ENCODE measurements around the gene MEF2C.
"Not testable (repeated sequence)": the region's sequence is repeated elsewhere in the genome, so short reads cannot be mapped to it uniquely, and the experiment has no call there.

Gene MEF2C

GRCh38 chr5:88813244-88813643 lies 69.7 kb downstream of the MEF2C start:
- H3K4me1 ChIP-seq (ENCODE audit: control insufficient read depth, low read depth, low read length), result peaks cover 17% of the 10 kb centered on the region
- H3K9me3 ChIP-seq (ENCODE audit: control insufficient read depth, low read depth, low read length), result no peaks in the 10 kb centered on the region
- no peak overlapping the region for H3K4me3 ChIP-seq (ENCODE audit: low read length)
- H3K27me3 ChIP-seq (ENCODE audit: control insufficient read depth, insufficient read depth, low read length), result no peaks in the 10 kb centered on the region
- H3K36me3 ChIP-seq (ENCODE audit: control insufficient read depth, low read depth, low read length), result no peaks in the 10 kb centered on the region
- no peak overlapping the region for H3K9ac ChIP-seq (ENCODE audit: low read length)
- H3K27ac ChIP-seq (ENCODE audit: low read length), result no peak overlapping the region

DNA sequence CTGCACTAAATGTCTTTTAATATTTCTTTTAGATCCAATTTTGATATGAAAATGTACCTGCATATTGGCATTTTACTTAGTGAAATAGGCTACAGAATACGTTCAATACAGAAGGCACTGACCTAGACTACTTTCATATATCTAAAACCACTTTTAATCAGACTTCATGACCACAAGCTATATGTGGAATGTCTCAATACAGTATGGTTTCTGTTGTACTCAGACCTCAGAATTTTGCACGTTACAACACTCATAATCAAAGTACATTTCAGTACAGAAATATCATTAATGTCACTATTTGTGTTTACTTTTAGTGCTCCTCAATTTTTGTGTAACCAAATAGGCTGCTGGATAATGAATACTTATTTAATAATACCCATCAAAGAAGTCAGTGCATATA lies 74.8 kb downstream of the MEF2C start:
- no peaks in the 10 kb centered on the region for H3K27me3 ChIP-seq (ENCODE audit: control insufficient read depth, insufficient read depth, low read length)
- no peak overlapping the region for H3K27ac ChIP-seq (ENCODE audit: low read length)
- no peaks in the 10 kb centered on the region for H3K9me3 ChIP-seq (ENCODE audit: control insufficient read depth, low read depth, low read length)
- no peak overlapping the region for H3K4me3 ChIP-seq (ENCODE audit: low read length)
- H3K4me1 ChIP-seq (ENCODE audit: control insufficient read depth, low read depth, low read length), result no peaks in the 10 kb centered on the region
- H3K36me3 ChIP-seq (ENCODE audit: control insufficient read depth, low read depth, low read length), result no peaks in the 10 kb centered on the region
- H3K9ac ChIP-seq (ENCODE audit: low read length), result no peak overlapping the region

DNA sequence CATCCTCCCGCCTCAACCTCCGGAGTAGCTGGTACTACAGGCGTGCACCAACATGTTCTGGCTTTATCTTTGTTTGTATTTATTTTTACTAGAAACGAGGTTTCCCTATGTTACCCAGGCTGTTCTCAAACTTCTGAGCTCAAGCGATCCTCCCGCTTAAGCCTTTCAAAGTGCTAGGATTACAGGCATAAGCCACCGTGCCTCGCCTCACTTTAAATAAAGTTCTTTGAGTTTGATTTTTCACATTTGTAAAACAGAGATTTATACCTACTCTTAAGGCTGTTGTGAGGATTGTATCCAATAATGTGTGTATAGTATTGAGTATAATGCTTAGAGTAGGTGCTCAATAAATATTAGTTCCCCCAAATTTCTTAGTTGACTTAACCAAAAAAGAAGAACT lies 75.7 kb downstream of the MEF2C start:
- Histone ChIP-seq H3K27me3 (ENCODE audit: control insufficient read depth, insufficient read depth, low read length) (no peaks in the 10 kb centered on the region), H3K36me3 (ENCODE audit: control insufficient read depth, low read depth, low read length) (no peaks in the 10 kb centered on the region), H3K9ac (ENCODE audit: low read length) (no peak overlapping the region), H3K9me3 (ENCODE audit: control insufficient read depth, low read depth, low read length) (no peaks in the 10 kb centered on the region), H3K4me1 (ENCODE audit: control insufficient read depth, low read depth, low read length) (no peaks in the 10 kb centered on the region), H3K4me3 (ENCODE audit: low read length) (no peak overlapping the region), H3K27ac (ENCODE audit: low read length) (no peak overlapping the region)

DNA sequence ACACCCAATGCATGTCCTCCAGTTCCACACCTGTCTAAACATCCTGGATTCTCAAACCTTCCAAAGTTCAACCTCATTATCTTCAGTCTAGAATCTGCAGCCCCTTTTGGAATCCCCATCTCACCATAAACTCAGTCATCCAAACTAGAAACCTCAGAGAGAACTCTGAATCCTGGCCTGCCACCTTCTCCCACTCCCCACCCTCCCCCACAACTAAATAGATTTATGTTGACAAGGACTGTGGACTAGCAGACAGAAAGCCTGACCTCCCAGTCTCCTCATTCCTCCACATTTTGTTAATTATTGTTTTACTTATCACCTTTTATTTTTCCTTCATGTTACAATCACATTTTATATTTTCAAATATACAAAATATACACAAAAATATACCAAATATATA lies 76.6 kb downstream of the MEF2C start:
- H3K4me1 ChIP-seq (ENCODE audit: control insufficient read depth, low read depth, low read length), result no peaks in the 10 kb centered on the region
- no peaks in the 10 kb centered on the region for H3K36me3 ChIP-seq (ENCODE audit: control insufficient read depth, low read depth, low read length)

DNA sequence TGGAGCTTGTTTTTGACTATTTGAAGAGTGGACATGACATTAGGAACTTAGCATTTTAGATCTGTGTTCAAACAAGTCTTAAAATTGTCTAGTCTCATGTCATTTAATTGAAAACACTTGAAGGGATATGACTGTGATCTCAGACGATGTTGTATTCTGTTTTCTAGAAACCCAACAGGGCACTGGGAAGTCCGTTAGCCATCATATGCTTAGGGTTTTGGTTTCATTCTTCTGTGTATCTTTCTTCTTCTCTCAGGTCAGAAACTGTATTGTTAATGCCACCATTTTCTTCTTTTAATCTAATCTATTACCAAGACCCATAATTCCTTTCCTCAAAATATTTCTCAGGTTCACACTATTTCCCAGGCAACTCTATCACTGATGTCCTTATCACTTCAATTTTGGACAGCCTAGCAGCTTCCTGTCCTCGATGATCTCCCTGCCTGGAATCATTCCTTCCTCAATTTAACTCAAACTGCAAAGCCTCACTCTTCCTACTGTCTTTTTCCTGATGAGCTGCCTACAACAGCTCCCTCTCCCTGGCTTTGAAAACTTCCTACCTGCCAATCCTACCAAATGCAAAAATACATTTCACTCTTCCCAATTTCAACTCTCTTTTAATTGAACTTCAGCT lies 77.7 kb downstream of the MEF2C start:
- no peak overlapping the region for H3K4me3 ChIP-seq (ENCODE audit: low read length)
- H3K36me3 ChIP-seq (ENCODE audit: control insufficient read depth, low read depth, low read length), result no peaks in the 10 kb centered on the region
- no peaks in the 10 kb centered on the region for H3K4me1 ChIP-seq (ENCODE audit: control insufficient read depth, low read depth, low read length)
- no peak overlapping the region for H3K9ac ChIP-seq (ENCODE audit: low read length)
- no peak overlapping the region for H3K27ac ChIP-seq (ENCODE audit: low read length)
- H3K27me3 ChIP-seq (ENCODE audit: control insufficient read depth, insufficient read depth, low read length), result no peaks in the 10 kb centered on the region
- no peaks in the 10 kb centered on the region for H3K9me3 ChIP-seq (ENCODE audit: control insufficient read depth, low read depth, low read length)

More for the DNA sequence above, 76.6 kb downstream of the MEF2C start:
- Histone ChIP-seq H3K9me3 (ENCODE audit: control insufficient read depth, low read depth, low read length) (no peaks in the 10 kb centered on the region), H3K4me3 (ENCODE audit: low read length) (no peak overlapping the region), H3K27me3 (ENCODE audit: control insufficient read depth, insufficient read depth, low read length) (no peaks in the 10 kb centered on the region), H3K27ac (ENCODE audit: low read length) (no peak overlapping the region), H3K9ac (ENCODE audit: low read length) (no peak overlapping the region)

GRCh38 chr5:88804444-88804843 lies 78.5 kb downstream of the MEF2C start:
- H3K27me3 ChIP-seq (ENCODE audit: control insufficient read depth, insufficient read depth, low read length), result no peaks in the 10 kb centered on the region
- no peak overlapping the region for H3K4me3 ChIP-seq (ENCODE audit: low read length)
- no peak overlapping the region for H3K27ac ChIP-seq (ENCODE audit: low read length)
- H3K9ac ChIP-seq (ENCODE audit: low read length), result no peak overlapping the region
- no peaks in the 10 kb centered on the region for H3K4me1 ChIP-seq (ENCODE audit: control insufficient read depth, low read depth, low read length)
- no peaks in the 10 kb centered on the region for H3K36me3 ChIP-seq (ENCODE audit: control insufficient read depth, low read depth, low read length)
- H3K9me3 ChIP-seq (ENCODE audit: control insufficient read depth, low read depth, low read length), result no peaks in the 10 kb centered on the region

DNA sequence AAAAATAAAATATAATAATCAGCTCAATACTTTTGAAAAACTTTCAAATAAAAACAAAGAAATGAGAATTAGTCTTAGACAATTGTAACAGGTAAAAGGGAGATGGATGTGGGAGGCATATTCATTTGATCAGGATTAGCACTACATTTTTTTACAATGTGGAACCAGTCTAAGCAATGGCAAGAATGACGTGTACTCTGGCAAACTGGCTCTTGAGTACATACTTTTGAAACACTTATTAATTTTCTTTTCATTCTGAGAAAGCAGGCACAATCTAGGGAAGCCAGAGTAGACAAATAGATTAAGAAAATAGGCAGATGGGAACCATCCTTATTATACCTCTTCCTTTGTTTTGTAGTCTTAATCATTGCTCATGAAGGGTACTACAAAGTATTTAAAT lies 79.7 kb downstream of the MEF2C start:
- no peak overlapping the region for H3K4me3 ChIP-seq (ENCODE audit: low read length)

GRCh38 chr5:88799938-88800535 lies 82.9 kb downstream of the MEF2C start:
- Histone ChIP-seq H3K9me3 (ENCODE audit: control insufficient read depth, low read depth, low read length) (no peaks in the 10 kb centered on the region), H3K9ac (ENCODE audit: low read length) (no peak overlapping the region), H3K27ac (ENCODE audit: low read length) (no peak overlapping the region), H3K4me3 (ENCODE audit: low read length) (no peak overlapping the region), H3K36me3 (ENCODE audit: control insufficient read depth, low read depth, low read length) (no peaks in the 10 kb centered on the region), H3K27me3 (ENCODE audit: control insufficient read depth, insufficient read depth, low read length) (no peaks in the 10 kb centered on the region), H3K4me1 (ENCODE audit: control insufficient read depth, low read depth, low read length) (no peaks in the 10 kb centered on the region)

More for the DNA sequence above, 79.7 kb downstream of the MEF2C start:
- H3K36me3 ChIP-seq (ENCODE audit: control insufficient read depth, low read depth, low read length), result no peaks in the 10 kb centered on the region
- H3K9ac ChIP-seq (ENCODE audit: low read length), result no peak overlapping the region
- H3K27me3 ChIP-seq (ENCODE audit: control insufficient read depth, insufficient read depth, low read length), result no peaks in the 10 kb centered on the region
- H3K27ac ChIP-seq (ENCODE audit: low read length), result no peak overlapping the region
- no peaks in the 10 kb centered on the region for H3K4me1 ChIP-seq (ENCODE audit: control insufficient read depth, low read depth, low read length)
- H3K9me3 ChIP-seq (ENCODE audit: control insufficient read depth, low read depth, low read length), result no peaks in the 10 kb centered on the region

DNA sequence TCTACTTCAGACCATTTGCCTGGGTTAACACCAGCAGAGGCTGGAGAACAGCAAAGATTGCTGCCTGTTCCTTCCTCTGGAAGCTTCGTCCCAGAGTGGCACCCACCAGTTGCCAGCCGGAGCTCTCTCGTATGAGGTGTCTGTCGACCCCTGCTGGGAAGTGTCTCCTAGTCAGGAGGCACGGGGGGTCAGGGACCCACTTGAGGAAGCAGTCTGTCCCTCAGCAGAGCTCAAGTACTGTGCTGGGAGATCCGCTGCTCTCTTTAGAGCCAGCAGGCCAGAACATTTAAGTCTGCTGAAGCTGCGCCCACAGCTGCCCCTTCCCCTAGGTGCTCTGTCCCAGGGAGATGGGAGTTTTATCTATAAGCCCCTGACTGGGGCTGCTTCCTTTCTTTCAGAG lies 84.1 kb downstream of the MEF2C start:
- H3K9ac ChIP-seq (ENCODE audit: low read length); H3K27ac ChIP-seq (ENCODE audit: low read length); H3K4me1 ChIP-seq (ENCODE audit: control insufficient read depth, low read depth, low read length); H3K27me3 ChIP-seq (ENCODE audit: control insufficient read depth, insufficient read depth, low read length); H3K4me3 ChIP-seq (ENCODE audit: low read length); H3K36me3 ChIP-seq (ENCODE audit: control insufficient read depth, low read depth, low read length); H3K9me3 ChIP-seq (ENCODE audit: control insufficient read depth, low read depth, low read length): not testable (repeated sequence)

- H3K9ac ChIP-seq (ENCODE audit: low read length); H3K9me3 ChIP-seq (ENCODE audit: control insufficient read depth, low read depth, low read length); H3K36me3 ChIP-seq (ENCODE audit: control insufficient read depth, low read depth, low read length); H3K4me3 ChIP-seq (ENCODE audit: low read length); H3K4me1 ChIP-seq (ENCODE audit: control insufficient read depth, low read depth, low read length); H3K27me3 ChIP-seq (ENCODE audit: control insufficient read depth, insufficient read depth, low read length); H3K27ac ChIP-seq (ENCODE audit: low read length): not testable (repeated sequence)
Observed at GRCh38 chr5:88793797-88794196, 89.2 kb downstream of the MEF2C start.

DNA sequence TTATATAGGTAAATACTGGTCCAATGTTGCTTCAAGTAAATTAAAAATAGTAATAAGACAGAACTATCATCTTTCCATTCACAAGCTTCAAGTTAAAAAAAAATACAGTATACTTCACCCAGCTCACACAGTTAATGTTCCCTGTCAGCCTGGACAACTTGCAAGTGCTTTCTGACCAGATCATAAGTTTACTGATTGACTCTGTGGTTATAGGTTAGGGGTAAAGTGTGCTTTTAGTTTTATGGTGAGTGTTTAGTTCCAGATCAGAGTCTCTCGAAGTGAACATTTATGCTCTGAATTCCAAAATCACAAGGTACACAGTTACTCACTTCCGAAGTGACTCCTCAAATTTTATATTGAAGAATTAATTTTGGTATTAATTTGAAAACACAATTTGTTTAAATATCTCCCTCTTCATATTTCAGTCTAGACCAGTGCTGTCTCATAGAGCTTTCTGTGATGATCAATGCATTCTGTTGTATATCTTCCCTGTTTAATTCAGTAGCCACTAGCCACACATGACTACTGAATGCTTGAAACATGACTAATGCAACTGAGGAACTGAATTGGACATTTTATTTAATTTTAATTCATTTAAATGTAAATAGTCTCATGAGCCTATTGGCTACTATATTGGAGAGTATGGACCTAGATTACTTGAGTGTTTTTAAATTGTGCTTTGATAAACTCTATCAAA lies 90.7 kb downstream of the MEF2C start:
- H3K36me3 ChIP-seq (ENCODE audit: control insufficient read depth, low read depth, low read length), result no peaks in the 10 kb centered on the region
- no peak overlapping the region for H3K9ac ChIP-seq (ENCODE audit: low read length)
- no peaks in the 10 kb centered on the region for H3K9me3 ChIP-seq (ENCODE audit: control insufficient read depth, low read depth, low read length)
- H3K4me3 ChIP-seq (ENCODE audit: low read length), result no peak overlapping the region
- no peaks in the 10 kb centered on the region for H3K27me3 ChIP-seq (ENCODE audit: control insufficient read depth, insufficient read depth, low read length)
- no peaks in the 10 kb centered on the region for H3K4me1 ChIP-seq (ENCODE audit: control insufficient read depth, low read depth, low read length)
- H3K27ac ChIP-seq (ENCODE audit: low read length), result no peak overlapping the region

DNA sequence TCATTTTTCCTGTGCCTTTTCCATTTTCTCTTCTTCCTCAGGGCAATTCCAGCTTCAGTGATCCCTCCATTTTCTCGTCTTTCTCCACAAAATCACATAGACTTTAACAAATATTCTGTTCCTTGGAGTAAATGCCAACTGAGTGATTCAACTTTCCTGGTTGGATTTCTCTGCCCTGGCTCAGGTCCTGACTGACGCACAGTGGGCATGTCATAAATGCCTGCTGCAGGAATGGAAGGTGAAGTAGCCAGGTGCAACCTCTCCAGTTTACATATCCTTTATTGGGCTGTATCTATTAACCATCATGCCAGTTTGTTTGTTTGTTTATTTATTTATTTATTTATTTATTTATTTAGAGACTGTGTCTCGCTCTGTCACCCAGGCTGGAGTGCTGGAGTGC lies 95.1 kb downstream of the MEF2C start:
- Histone ChIP-seq H3K9me3 (ENCODE audit: control insufficient read depth, low read depth, low read length) (no peaks in the 10 kb centered on the region), H3K9ac (ENCODE audit: low read length) (no peak overlapping the region), H3K4me1 (ENCODE audit: control insufficient read depth, low read depth, low read length) (peaks cover 21% of the 10 kb centered on the region), H3K4me3 (ENCODE audit: low read length) (no peak overlapping the region), H3K27me3 (ENCODE audit: control insufficient read depth, insufficient read depth, low read length) (no peaks in the 10 kb centered on the region), H3K36me3 (ENCODE audit: control insufficient read depth, low read depth, low read length) (no peaks in the 10 kb centered on the region), H3K27ac (ENCODE audit: low read length) (no peak overlapping the region)

Data from iPS-18a (cell line).